Stimulated activated naive CD8-positive, alpha-beta T cell treated with anti-CD3 and anti-CD28 coated beads, Interleukin-15, Interleukin-2, amounts not matched to agents 100 U/mL and 50 U/mL, for 24 hours (primary cell): ENCODE results near the gene ADAMTS17.

Source experiments
- ATAC-seq: fragments of 150-1000 bp; cut with Tn5 transposase; one replicate; pipeline ENCODE4 v1.10.0; 2021
- DNase-seq: peaks from one replicate; pipeline ENCODE4 v3.0.0; 2021

The ADAMTS17 gene

GRCh38 chr15:100199711-100200286, 142.0 kb downstream of the ADAMTS17 start:
- no peak for ATAC-seq
- no peak for DNase-seq

- no peak for ATAC-seq
- no peak for DNase-seq
Measured at GRCh38 chr15:100198442-100198841, 143.3 kb downstream of the ADAMTS17 start.

- DNase-seq (no peak), ATAC-seq (no peak)
Measured at GRCh38 chr15:100196326-100197058, 145.3 kb downstream of the ADAMTS17 start.

- no peak for DNase-seq
- ATAC-seq: no peak
Measured at GRCh38 chr15:100194996-100195395, 146.8 kb downstream of the ADAMTS17 start.

GRCh38 chr15:100193277-100193860, 148.4 kb downstream of the ADAMTS17 start:
- ATAC-seq (no peak), DNase-seq (no peak)

GRCh38 chr15:100192097-100193080, 149.4 kb downstream of the ADAMTS17 start:
- DNase-seq (no peak), ATAC-seq (no peak)

- DNase-seq: no peak
Measured at GRCh38 chr15:100191161-100191560, 150.6 kb downstream of the ADAMTS17 start.

GRCh38 chr15:100190675-100191074, 151.1 kb downstream of the ADAMTS17 start:
- DNase-seq (no peak), ATAC-seq (no peak)

More at GRCh38 chr15:100191161-100191560, 150.6 kb downstream of the ADAMTS17 start:
- no peak for ATAC-seq

GRCh38 chr15:100189849-100190248, 151.9 kb downstream of the ADAMTS17 start:
- no peak for DNase-seq
- ATAC-seq: no peak

- no peak for DNase-seq
- no peak for ATAC-seq
Measured at GRCh38 chr15:100189319-100189718, 152.5 kb downstream of the ADAMTS17 start.

GRCh38 chr15:100187677-100188076, 154.1 kb downstream of the ADAMTS17 start:
- ATAC-seq: no peak
- no peak for DNase-seq

- ATAC-seq: no peak
- DNase-seq: no peak
Measured at GRCh38 chr15:100186960-100187359, 154.8 kb downstream of the ADAMTS17 start.

GRCh38 chr15:100186366-100186765, 155.4 kb downstream of the ADAMTS17 start:
- no peak for ATAC-seq
- DNase-seq: no peak

- no peak for DNase-seq
Measured at GRCh38 chr15:100183921-100184495, 157.8 kb downstream of the ADAMTS17 start.

GRCh38 chr15:100180921-100181320, 160.9 kb downstream of the ADAMTS17 start:
- no peak for DNase-seq
- ATAC-seq: no peak

More at GRCh38 chr15:100183921-100184495, 157.8 kb downstream of the ADAMTS17 start:
- no peak for ATAC-seq

GRCh38 chr15:100175406-100176114, 166.2 kb downstream of the ADAMTS17 start:
- no peak for ATAC-seq
- no peak for DNase-seq

- ATAC-seq (no peak), DNase-seq (no peak)
Measured at GRCh38 chr15:100174904-100175275, 166.9 kb downstream of the ADAMTS17 start.

- DNase-seq (no peak), ATAC-seq (no peak)
Measured at GRCh38 chr15:100174159-100174903, 167.4 kb downstream of the ADAMTS17 start.

GRCh38 chr15:100172356-100173024, 169.3 kb downstream of the ADAMTS17 start:
- ATAC-seq (no peak), DNase-seq (no peak)

- ATAC-seq (no peak), DNase-seq (no peak)
Measured at GRCh38 chr15:100171411-100171810, 170.4 kb downstream of the ADAMTS17 start.
